Retinal pigment epithelial cell (primary cell): ENCODE data around the gene LRP4.
"Not testable (repeated sequence)": the region's sequence is repeated elsewhere in the genome, so short reads cannot be mapped to it uniquely, and the experiment has no call there.

ENCODE experiments used
- DNase-seq: peaks from one replicate; pipeline ENCODE4 v3.0.0-alpha.2; 2010; ENCODE audit warnings: low read depth
- H3K4me3 ChIP-seq: 2 replicates; pipeline ENCODE4 v1.5.1; 2011; ENCODE audit warnings: mild to moderate bottlenecking, low read length, control low read depth, moderate library complexity
- TF ChIP-seq, protein P1 (sequence below): conservative IDR thresholded peaks from 2 replicates; pipeline ENCODE4 v1.5.1; 2011; ENCODE audit warnings: low read depth, low read length, control low read depth, inconsistent platforms

The LRP4 gene, protein sequence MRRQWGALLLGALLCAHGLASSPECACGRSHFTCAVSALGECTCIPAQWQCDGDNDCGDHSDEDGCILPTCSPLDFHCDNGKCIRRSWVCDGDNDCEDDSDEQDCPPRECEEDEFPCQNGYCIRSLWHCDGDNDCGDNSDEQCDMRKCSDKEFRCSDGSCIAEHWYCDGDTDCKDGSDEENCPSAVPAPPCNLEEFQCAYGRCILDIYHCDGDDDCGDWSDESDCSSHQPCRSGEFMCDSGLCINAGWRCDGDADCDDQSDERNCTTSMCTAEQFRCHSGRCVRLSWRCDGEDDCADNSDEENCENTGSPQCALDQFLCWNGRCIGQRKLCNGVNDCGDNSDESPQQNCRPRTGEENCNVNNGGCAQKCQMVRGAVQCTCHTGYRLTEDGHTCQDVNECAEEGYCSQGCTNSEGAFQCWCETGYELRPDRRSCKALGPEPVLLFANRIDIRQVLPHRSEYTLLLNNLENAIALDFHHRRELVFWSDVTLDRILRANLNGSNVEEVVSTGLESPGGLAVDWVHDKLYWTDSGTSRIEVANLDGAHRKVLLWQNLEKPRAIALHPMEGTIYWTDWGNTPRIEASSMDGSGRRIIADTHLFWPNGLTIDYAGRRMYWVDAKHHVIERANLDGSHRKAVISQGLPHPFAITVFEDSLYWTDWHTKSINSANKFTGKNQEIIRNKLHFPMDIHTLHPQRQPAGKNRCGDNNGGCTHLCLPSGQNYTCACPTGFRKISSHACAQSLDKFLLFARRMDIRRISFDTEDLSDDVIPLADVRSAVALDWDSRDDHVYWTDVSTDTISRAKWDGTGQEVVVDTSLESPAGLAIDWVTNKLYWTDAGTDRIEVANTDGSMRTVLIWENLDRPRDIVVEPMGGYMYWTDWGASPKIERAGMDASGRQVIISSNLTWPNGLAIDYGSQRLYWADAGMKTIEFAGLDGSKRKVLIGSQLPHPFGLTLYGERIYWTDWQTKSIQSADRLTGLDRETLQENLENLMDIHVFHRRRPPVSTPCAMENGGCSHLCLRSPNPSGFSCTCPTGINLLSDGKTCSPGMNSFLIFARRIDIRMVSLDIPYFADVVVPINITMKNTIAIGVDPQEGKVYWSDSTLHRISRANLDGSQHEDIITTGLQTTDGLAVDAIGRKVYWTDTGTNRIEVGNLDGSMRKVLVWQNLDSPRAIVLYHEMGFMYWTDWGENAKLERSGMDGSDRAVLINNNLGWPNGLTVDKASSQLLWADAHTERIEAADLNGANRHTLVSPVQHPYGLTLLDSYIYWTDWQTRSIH (N-terminal part only)

DNA sequence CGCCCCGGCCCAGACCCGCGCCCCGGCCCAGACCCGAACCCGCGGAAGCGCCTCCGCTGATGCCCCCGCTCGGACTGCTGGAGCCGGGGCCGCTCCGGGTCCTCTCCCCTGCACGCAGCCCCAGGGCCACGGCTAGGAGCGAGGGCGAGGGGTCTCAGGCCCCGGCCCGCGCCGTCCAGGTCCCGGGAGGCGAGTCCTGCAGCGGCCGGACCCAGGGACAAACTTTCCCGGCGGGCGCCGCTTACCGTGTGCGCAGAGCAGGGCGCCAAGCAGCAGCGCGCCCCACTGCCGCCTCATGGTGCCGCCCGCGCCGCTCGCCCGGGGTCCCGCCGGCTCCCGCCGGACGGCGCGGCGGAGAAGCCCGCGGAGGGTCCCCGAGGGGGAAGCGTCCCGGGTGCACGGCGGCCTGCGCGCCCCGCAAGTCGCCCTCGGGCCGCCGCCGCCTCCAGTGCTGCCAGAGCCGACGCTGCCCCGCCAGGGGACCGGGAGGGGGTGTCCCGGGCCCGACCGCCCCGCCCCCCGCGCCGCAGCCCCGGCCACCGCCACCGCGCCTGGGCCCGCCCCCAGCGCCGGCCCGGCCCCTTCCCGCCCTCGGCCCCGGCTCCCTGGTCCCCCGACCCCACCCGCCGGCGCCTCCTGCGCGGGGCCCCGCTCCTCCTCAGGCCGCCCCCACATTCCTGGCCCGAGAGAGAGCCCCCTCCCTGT, at the start of gene LRP4:
LRP4 (minus strand) TSS at position 468 of the 705 bp plus-strand sequence; CDS start at position 297, 171 bp downstream.
- peak within 1 kb of the TSS; percentile 60 for H3K4me3 ChIP-seq
- TF ChIP-seq, protein P1, sequence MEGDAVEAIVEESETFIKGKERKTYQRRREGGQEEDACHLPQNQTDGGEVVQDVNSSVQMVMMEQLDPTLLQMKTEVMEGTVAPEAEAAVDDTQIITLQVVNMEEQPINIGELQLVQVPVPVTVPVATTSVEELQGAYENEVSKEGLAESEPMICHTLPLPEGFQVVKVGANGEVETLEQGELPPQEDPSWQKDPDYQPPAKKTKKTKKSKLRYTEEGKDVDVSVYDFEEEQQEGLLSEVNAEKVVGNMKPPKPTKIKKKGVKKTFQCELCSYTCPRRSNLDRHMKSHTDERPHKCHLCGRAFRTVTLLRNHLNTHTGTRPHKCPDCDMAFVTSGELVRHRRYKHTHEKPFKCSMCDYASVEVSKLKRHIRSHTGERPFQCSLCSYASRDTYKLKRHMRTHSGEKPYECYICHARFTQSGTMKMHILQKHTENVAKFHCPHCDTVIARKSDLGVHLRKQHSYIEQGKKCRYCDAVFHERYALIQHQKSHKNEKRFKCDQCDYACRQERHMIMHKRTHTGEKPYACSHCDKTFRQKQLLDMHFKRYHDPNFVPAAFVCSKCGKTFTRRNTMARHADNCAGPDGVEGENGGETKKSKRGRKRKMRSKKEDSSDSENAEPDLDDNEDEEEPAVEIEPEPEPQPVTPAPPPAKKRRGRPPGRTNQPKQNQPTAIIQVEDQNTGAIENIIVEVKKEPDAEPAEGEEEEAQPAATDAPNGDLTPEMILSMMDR, result no peak
- no peak for DNase-seq

DNA sequence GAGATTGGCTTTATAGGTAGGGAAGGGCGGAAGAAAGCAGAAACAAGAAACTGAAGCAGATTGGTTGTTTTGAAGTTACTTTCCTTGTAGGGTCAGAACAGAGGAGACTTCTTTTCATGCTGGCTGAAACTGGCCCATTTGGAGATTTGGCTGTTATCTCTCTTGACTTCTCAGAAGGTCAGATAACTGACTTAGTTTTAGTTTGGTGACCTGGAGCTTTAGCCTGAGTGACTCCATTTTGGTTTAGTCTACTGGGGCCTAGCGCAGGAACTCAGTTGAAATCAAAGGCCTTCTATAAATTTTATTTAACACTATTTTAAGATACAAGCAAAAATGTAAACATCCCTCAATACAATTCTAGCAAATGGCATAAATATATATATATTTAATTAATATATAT, 49.6 kb upstream of the LRP4 start:
- no peak overlapping the region for H3K4me3 ChIP-seq
- TF ChIP-seq, protein P1, result no peak
- DNase-seq, result no peak

DNA sequence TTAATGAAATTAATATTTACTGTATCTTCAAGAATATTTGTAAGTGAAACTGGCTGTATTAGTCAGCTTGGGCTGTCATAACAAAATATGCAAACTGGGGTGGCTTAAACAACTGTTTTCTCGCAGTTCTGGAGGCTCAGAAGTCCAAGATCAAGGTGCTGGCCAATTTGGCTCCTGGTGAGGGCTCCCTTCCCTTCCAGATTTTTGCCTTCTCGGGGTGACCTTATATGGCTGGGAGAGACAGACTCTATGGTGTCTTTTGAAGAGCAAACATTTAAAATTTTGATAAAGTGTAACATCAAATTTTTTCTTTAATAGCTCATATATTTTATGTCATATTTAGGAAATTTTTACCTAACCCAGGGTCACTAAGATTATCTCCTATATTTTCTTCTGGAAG, 48.4 kb upstream of the LRP4 start:
- TF ChIP-seq, protein P1, result no peak

DNA sequence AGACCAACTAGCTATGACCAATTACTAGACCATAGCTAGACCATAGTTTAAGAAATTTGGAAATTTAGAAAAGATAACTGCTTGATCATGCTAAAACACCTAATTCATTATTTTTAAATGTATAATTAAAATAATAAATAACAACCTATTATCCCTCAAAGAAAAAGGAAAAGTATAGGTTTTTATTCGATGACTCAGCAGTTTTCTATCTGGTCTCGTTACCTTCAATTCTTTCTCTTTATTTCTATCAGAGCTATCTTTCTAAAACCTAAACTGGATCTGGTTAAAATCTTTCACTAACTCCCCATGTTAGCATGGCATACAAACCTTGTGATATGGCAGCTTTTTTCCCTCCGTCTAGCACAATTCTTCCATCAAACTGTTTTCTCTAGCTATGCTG, 45.5 kb upstream of the LRP4 start:
- TF ChIP-seq, protein P1, result no peak
- no peak for DNase-seq
- no peak overlapping the region for H3K4me3 ChIP-seq

More for the DNA sequence above, 48.4 kb upstream of the LRP4 start:
- DNase-seq, result no peak
- H3K4me3 ChIP-seq, result no peak overlapping the region

DNA sequence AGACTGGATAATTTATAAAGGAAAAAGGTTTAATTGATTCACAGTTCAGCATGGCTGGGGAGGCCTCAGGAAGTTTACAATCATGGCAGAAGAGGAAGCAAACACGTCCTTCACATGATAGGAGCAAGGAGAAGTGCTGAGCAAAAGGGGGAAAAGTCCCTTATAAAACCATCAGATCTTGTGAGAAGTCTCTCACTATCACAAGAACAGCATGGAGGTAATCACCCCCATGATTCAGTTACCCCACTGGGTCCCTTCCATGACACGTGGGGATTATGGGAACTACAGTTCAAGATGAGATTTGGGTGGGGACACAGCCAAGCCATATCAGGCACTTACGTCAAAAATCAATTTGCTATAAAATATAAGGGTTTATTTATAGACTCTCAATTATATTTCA, 43.5 kb upstream of the LRP4 start:
- DNase-seq, H3K4me3 ChIP-seq: not testable (repeated sequence)

DNA sequence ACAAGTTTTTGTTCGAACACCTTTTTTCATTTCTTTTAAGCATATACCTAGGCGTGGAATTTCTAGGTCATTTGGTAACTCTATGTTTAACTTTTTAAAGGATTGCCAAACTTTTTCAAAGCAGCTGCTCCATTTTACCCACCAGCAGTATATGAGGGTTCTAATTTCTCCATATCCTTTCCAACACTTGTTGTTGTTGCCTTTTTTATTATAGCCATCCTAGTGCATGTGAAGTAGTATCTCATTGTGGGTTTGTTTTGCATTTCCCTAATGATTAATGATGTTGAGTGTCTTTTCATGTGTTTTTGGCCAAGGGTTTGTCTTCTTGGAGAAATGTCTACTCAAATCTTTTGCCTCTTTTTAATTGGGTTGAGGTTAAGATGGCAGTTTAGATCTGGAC, 42.7 kb upstream of the LRP4 start:
- no peak overlapping the region for H3K4me3 ChIP-seq
- DNase-seq, result no peak
- TF ChIP-seq, protein P1, result no peak
